ENCODE measurements around the gene GABRQ.
"Not testable (repeated sequence)": the region's sequence is repeated elsewhere in the genome, so short reads cannot be mapped to it uniquely, and the experiment has no call there.

The GABRQ gene

GRCh38 chrX:152674135-152674534, 36.4 kb downstream of the GABRQ start:
- TF ChIP-seq ZNF239 (tag by site-specific recombination; IDR thresholded peaks at IDR 0.05): no peak
- TF ChIP-seq ZNF214 (tag by site-specific recombination; IDR thresholded peaks at IDR 0.05; ENCODE audit: borderline replicate concordance): no peak
- no peak for TF ChIP-seq OSR2 (tag by site-specific recombination; IDR thresholded peaks at IDR 0.05)
- TF ChIP-seq ZNF501 (tag by site-specific recombination; IDR thresholded peaks at IDR 0.05): no peak
- no peak for TF ChIP-seq ZNF580 (tag by site-specific recombination; IDR thresholded peaks at IDR 0.05)
- TF ChIP-seq, protein P1, sequence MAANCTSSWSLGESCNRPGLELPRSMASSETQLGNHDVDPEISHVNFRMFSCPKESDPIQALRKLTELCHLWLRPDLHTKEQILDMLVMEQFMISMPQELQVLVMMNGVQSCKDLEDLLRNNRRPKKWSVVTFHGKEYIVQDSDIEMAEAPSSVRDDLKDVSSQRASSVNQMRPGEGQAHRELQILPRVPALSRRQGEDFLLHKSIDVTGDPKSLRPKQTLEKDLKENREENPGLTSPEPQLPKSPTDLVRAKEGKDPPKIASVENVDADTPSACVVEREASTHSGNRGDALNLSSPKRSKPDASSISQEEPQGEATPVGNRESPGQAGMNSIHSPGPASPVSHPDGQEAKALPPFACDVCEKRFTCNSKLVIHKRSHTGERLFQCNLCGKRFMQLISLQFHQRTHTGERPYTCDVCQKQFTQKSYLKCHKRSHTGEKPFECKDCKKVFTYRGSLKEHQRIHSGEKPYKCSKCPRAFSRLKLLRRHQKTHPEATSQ (tag by site-specific recombination; IDR thresholded peaks at IDR 0.05): no peak
- no peak for TF ChIP-seq ZNF521 (tag by site-specific recombination; IDR thresholded peaks at IDR 0.05)
- TF ChIP-seq MYNN (tag by site-specific recombination; IDR thresholded peaks at IDR 0.05; ENCODE audit: borderline replicate concordance): no peak
- no peak for TF ChIP-seq ZNF169 (tag by site-specific recombination; IDR thresholded peaks at IDR 0.05)
- TF ChIP-seq ATF2 (tag by site-specific recombination; IDR thresholded peaks at IDR 0.05; ENCODE audit: low read depth): no peak
- no peak for TF ChIP-seq ZNF560 (tag by site-specific recombination; IDR thresholded peaks at IDR 0.05; ENCODE audit: borderline replicate concordance)
- TF ChIP-seq ZNF621 (tag by site-specific recombination; IDR thresholded peaks at IDR 0.05): no peak
- no peak for TF ChIP-seq KLF9 (tag by site-specific recombination; IDR thresholded peaks at IDR 0.05; ENCODE audit: low read depth)
- TF ChIP-seq, protein P2, sequence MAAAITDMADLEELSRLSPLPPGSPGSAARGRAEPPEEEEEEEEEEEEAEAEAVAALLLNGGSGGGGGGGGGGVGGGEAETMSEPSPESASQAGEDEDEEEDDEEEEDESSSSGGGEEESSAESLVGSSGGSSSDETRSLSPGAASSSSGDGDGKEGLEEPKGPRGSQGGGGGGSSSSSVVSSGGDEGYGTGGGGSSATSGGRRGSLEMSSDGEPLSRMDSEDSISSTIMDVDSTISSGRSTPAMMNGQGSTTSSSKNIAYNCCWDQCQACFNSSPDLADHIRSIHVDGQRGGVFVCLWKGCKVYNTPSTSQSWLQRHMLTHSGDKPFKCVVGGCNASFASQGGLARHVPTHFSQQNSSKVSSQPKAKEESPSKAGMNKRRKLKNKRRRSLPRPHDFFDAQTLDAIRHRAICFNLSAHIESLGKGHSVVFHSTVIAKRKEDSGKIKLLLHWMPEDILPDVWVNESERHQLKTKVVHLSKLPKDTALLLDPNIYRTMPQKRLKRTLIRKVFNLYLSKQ (tag by site-specific recombination; IDR thresholded peaks at IDR 0.05; ENCODE audit: borderline replicate concordance): no peak
- no peak for TF ChIP-seq ZSCAN18 (tag by site-specific recombination; IDR thresholded peaks at IDR 0.05)
- TF ChIP-seq KLF7 (tag by site-specific recombination; IDR thresholded peaks at IDR 0.05; ENCODE audit: borderline replicate concordance): no peak
- no peak for TF ChIP-seq ZNF211 (tag by site-specific recombination; IDR thresholded peaks at IDR 0.05; ENCODE audit: low read depth)
- Histone ChIP-seq H3K4me3 (ENCODE audit: low read depth, low read length) (no peak overlapping the region), H3K9me3 (ENCODE audit: control insufficient read depth, insufficient read depth, low read depth, low read length) (no peaks in the 10 kb centered on the region), H3K27ac (ENCODE audit: extremely low read depth, low read depth, low read length) (no peak overlapping the region), H3K4me1 (ENCODE audit: control insufficient read depth, insufficient read depth, low read length) (no peaks in the 10 kb centered on the region), H3K36me3 (ENCODE audit: control insufficient read depth in 2 of 2, insufficient read depth in 1 of 2, low read length in 2 of 2) (no peaks in the 10 kb centered on the region)
- ChIA-PET POLR2A (no interaction called here), CTCF (interaction anchor here (0.6 to 0.7 kb wide), 2 partner anchors 12 to 16 kb away, joined by 3 read pairs; no protein-coding TSS in a partner anchor)

- H3K36me3 ChIP-seq (ENCODE audit: control insufficient read depth in 2 of 2, insufficient read depth in 1 of 2, low read length in 2 of 2); H3K4me1 ChIP-seq (ENCODE audit: control insufficient read depth, insufficient read depth, low read length); POLR2A ChIA-PET; H3K9me3 ChIP-seq (ENCODE audit: control insufficient read depth, insufficient read depth, low read depth, low read length); H3K4me3 ChIP-seq (ENCODE audit: low read depth, low read length); H3K27ac ChIP-seq (ENCODE audit: extremely low read depth, low read depth, low read length): not testable (repeated sequence)
- peak; percentile 75 for TF ChIP-seq ZNF146 (tag by site-specific recombination; IDR thresholded peaks at IDR 0.05)
- CTCF ChIA-PET: interaction anchor here (0.6 kb wide), 1 partner anchor 13 kb away, joined by 3 read pairs; no protein-coding TSS in a partner anchor
Observed at GRCh38 chrX:152674652-152675051, 37.0 kb downstream of the GABRQ start.

- H3K4me3 ChIP-seq (ENCODE audit: low read depth, low read length); H3K9me3 ChIP-seq (ENCODE audit: control insufficient read depth, insufficient read depth, low read depth, low read length); CTCF ChIA-PET; H3K27ac ChIP-seq (ENCODE audit: extremely low read depth, low read depth, low read length); H3K4me1 ChIP-seq (ENCODE audit: control insufficient read depth, insufficient read depth, low read length); H3K36me3 ChIP-seq (ENCODE audit: control insufficient read depth in 2 of 2, insufficient read depth in 1 of 2, low read length in 2 of 2); POLR2A ChIA-PET: not testable (repeated sequence)
Observed at GRCh38 chrX:152681012-152681411, 43.3 kb downstream of the GABRQ start.

- CTCF ChIA-PET; H3K9me3 ChIP-seq (ENCODE audit: control insufficient read depth, insufficient read depth, low read depth, low read length); POLR2A ChIA-PET; H3K27ac ChIP-seq (ENCODE audit: extremely low read depth, low read depth, low read length); H3K4me1 ChIP-seq (ENCODE audit: control insufficient read depth, insufficient read depth, low read length); H3K4me3 ChIP-seq (ENCODE audit: low read depth, low read length); H3K36me3 ChIP-seq (ENCODE audit: control insufficient read depth in 2 of 2, insufficient read depth in 1 of 2, low read length in 2 of 2): not testable (repeated sequence)
Observed at GRCh38 chrX:152697952-152698931, 60.5 kb downstream of the GABRQ start, which contains the start of gene MAGEA3. TSS of gene MAGEA3 (plus strand) at chrX:152698794. CDS start at chrX:152700833, 2,039 bp downstream.

All from HEK293 (cell line).